OCI-LY3 (cell line): Measurements from ENCODE around the gene KLRC3.
"Not testable (repeated sequence)": the region's sequence is repeated elsewhere in the genome, so short reads cannot be mapped to it uniquely, and the experiment has no call there.

ENCODE experiments used
- H2AFZ ChIP-seq: fragments of 200-600, 300-600 bp; shearing (Covaris generic); 2 replicates; pipeline ENCODE4 v1.6.0; 2014; ENCODE audit warnings: antibody characterized with exemption, low read depth, low read length
- H3K27ac ChIP-seq: fragments of 200-600, 300-600 bp; sonication (generic); 2 replicates; pipeline ENCODE4 v1.5.1; 2014; ENCODE audit warnings: mild to moderate bottlenecking, low read length, moderate library complexity, mixed read lengths
- H3K27me3 ChIP-seq: fragments of 200-600, 300-600 bp; sonication (generic); 2 replicates; pipeline ENCODE4 v1.6.1; 2014; ENCODE audit warnings: low read depth, low read length, mixed read lengths
- H3K36me3 ChIP-seq: fragments of 200-600, 300-600 bp; sonication (generic); replicated peaks from 2 replicates; pipeline ENCODE3; 2014; ENCODE audit warnings: low read depth, low read length, mixed read lengths
- H3K4me1 ChIP-seq: fragments of 300-600, 200-600 bp; sonication (generic); 2 replicates; pipeline ENCODE4 v1.6.1; 2014; ENCODE audit warnings: low read length, mixed read lengths
- H3K4me2 ChIP-seq: fragments of 200-600, 300-600 bp; sonication (generic); 2 replicates; pipeline ENCODE4 v1.6.1; 2014; ENCODE audit warnings: low read length, mixed read lengths
- H3K4me3 ChIP-seq: fragments of 300-600, 200-600 bp; sonication (generic); 2 replicates; pipeline ENCODE4 v1.5.1; 2014; ENCODE audit warnings: antibody characterized with exemption, mild to moderate bottlenecking, low read length, moderate library complexity
- H3K79me2 ChIP-seq: fragments of 300-600, 200-600 bp; shearing (Covaris generic); 2 replicates; pipeline ENCODE4 v1.6.1; 2014; ENCODE audit warnings: mild to moderate bottlenecking, low read length, mixed read lengths
- H3K9ac ChIP-seq: fragments of 300-600, 200-600 bp; shearing (Covaris generic); 2 replicates; pipeline ENCODE4 v1.6.0; 2014; ENCODE audit warnings: mild to moderate bottlenecking, low read length, moderate library complexity
- H3K9me3 ChIP-seq: fragments of 200-600, 300-600 bp; shearing (Covaris generic); 2 replicates; pipeline ENCODE4 v1.6.1; 2014; ENCODE audit warnings: low read length, mixed read lengths; ENCODE audit not compliant: insufficient read depth
- H4K20me1 ChIP-seq: fragments of 200-600, 300-600 bp; sonication (generic); 2 replicates; pipeline ENCODE4 v1.6.1; 2016; ENCODE audit warnings: low read length, mixed read lengths; ENCODE audit not compliant: insufficient read depth
- CTCF ChIP-seq: fragments of 200-600, 300-600 bp; sonication (generic); IDR thresholded peaks from 2 replicates; pipeline ENCODE4 v1.5.1; 2014; ENCODE audit warnings: antibody characterized with exemption, low read length, low read depth
- EZH2phosphoT487 ChIP-seq: fragments of 200-600 bp; shearing (Covaris generic); IDR thresholded peaks from 2 replicates; pipeline ENCODE4 v1.6.1; 2018; ENCODE audit warnings: antibody characterized with exemption, mixed run types, low read depth

KLRC3 gene

GRCh38 chr12:10385166-10385613 is 35.2 kb downstream of the KLRC3 start:
- H3K36me3 ChIP-seq = no peaks in the 10 kb centered on the region
- TF ChIP-seq CTCF = no peak
- no peak for TF ChIP-seq EZH2phosphoT487
- H3K4me3 ChIP-seq = no peak overlapping the region
- H2AFZ ChIP-seq = no peak overlapping the region
- no peaks in the 10 kb centered on the region for H3K79me2 ChIP-seq
- no peaks in the 10 kb centered on the region for H3K9me3 ChIP-seq
- no peak overlapping the region for H3K4me2 ChIP-seq
- H3K9ac ChIP-seq = no peak overlapping the region
- no peaks in the 10 kb centered on the region for H3K27me3 ChIP-seq
- no peaks in the 10 kb centered on the region for H3K4me1 ChIP-seq
- H3K27ac ChIP-seq = no peak overlapping the region
- no peaks in the 10 kb centered on the region for H4K20me1 ChIP-seq

GRCh38 chr12:10384191-10384590 is 36.2 kb downstream of the KLRC3 start:
- no peak overlapping the region for H3K9ac ChIP-seq
- TF ChIP-seq CTCF (no peak), EZH2phosphoT487 (no peak)
- no peaks in the 10 kb centered on the region for H3K9me3 ChIP-seq
- H4K20me1 ChIP-seq = no peaks in the 10 kb centered on the region
- no peaks in the 10 kb centered on the region for H3K27me3 ChIP-seq
- no peak overlapping the region for H2AFZ ChIP-seq
- no peaks in the 10 kb centered on the region for H3K79me2 ChIP-seq
- H3K4me3 ChIP-seq = no peak overlapping the region
- H3K36me3 ChIP-seq = no peaks in the 10 kb centered on the region
- no peak overlapping the region for H3K27ac ChIP-seq
- H3K4me2 ChIP-seq = no peak overlapping the region
- H3K4me1 ChIP-seq = no peaks in the 10 kb centered on the region

GRCh38 chr12:10381928-10382628 is 38.3 kb downstream of the KLRC3 start:
- H3K4me1 ChIP-seq = no peaks in the 10 kb centered on the region
- no peaks in the 10 kb centered on the region for H4K20me1 ChIP-seq
- no peaks in the 10 kb centered on the region for H3K9me3 ChIP-seq
- H3K27me3 ChIP-seq = no peaks in the 10 kb centered on the region
- TF ChIP-seq EZH2phosphoT487 (no peak), CTCF (no peak)
- H3K79me2 ChIP-seq = no peaks in the 10 kb centered on the region
- no peak overlapping the region for H3K4me3 ChIP-seq
- H3K36me3 ChIP-seq = no peaks in the 10 kb centered on the region
- H3K9ac ChIP-seq = no peak overlapping the region
- H2AFZ ChIP-seq = no peak overlapping the region
- H3K4me2 ChIP-seq = no peak overlapping the region
- H3K27ac ChIP-seq = no peak overlapping the region

GRCh38 chr12:10378737-10379136 is 41.7 kb downstream of the KLRC3 start:
- not testable (repeated sequence) for H3K9ac ChIP-seq, H2AFZ ChIP-seq, H3K4me3 ChIP-seq, H3K4me2 ChIP-seq, H3K9me3 ChIP-seq, H3K27me3 ChIP-seq, H4K20me1 ChIP-seq, H3K27ac ChIP-seq, H3K79me2 ChIP-seq, H3K36me3 ChIP-seq
- H3K4me1 ChIP-seq = peaks cover 10% of the 10 kb centered on the region; the same call in 1 of the 2 replicates
